GM21447 (cell line): ENCODE results near the gene OR4E1.
"Not testable (repeated sequence)": the region's sequence is repeated elsewhere in the genome, so short reads cannot be mapped to it uniquely, and the experiment has no call there.

ENCODE experiments used
- ATAC-seq: cut with Tn5 transposase; IDR thresholded peaks from one replicate; pipeline ENCODE4 v1.9.1; 2021; ENCODE audit not compliant: unreplicated experiment

The OR4E1 gene

GRCh38 chr14:21673718-21674117, at the start of gene OR4E1:
Gene OR4E1, minus strand, starts transcription at chr14:21673818. Its CDS starts 2,883 bp downstream, at chr14:21670935.
- ATAC-seq = no peak

GRCh38 chr14:21721504-21721903, 47.9 kb upstream of the OR4E1 start:
- no peak for ATAC-seq

GRCh38 chr14:21719841-21720240, 46.2 kb upstream of the OR4E1 start:
- ATAC-seq = no peak

GRCh38 chr14:21714318-21714929, 40.8 kb upstream of the OR4E1 start:
- no peak for ATAC-seq

GRCh38 chr14:21712036-21712435, 38.4 kb upstream of the OR4E1 start:
- ATAC-seq = no peak

GRCh38 chr14:21711360-21711961, 37.8 kb upstream of the OR4E1 start:
- no peak for ATAC-seq

- ATAC-seq = no peak
These were observed 30.7 kb upstream of the OR4E1 start for GRCh38 chr14:21704338-21704737.

GRCh38 chr14:21703357-21704326, 30.0 kb upstream of the OR4E1 start:
- no peak for ATAC-seq

GRCh38 chr14:21702316-21702715, 28.7 kb upstream of the OR4E1 start:
- ATAC-seq = no peak

- no peak for ATAC-seq
These were observed 25.9 kb upstream of the OR4E1 start for GRCh38 chr14:21699551-21699950.

- ATAC-seq = not testable (repeated sequence)
These were observed 24.9 kb upstream of the OR4E1 start for GRCh38 chr14:21698538-21698937.

GRCh38 chr14:21697662-21698061, 24.0 kb upstream of the OR4E1 start:
- ATAC-seq = not testable (repeated sequence)

- ATAC-seq = no peak
These were observed 20.8 kb upstream of the OR4E1 start for GRCh38 chr14:21694425-21694824.

- no peak for ATAC-seq
These were observed 12.8 kb upstream of the OR4E1 start for GRCh38 chr14:21686468-21686867.

GRCh38 chr14:21680072-21680471, 6.5 kb upstream of the OR4E1 start:
- ATAC-seq = no peak

- ATAC-seq = no peak
These were observed 1.9 kb upstream of the OR4E1 start for GRCh38 chr14:21675566-21675965.

- no peak for ATAC-seq
These were observed 1.5 kb downstream of the OR4E1 start for GRCh38 chr14:21672116-21672515.

GRCh38 chr14:21671371-21671770, 2.2 kb downstream of the OR4E1 start:
- ATAC-seq = no peak

GRCh38 chr14:21669284-21669683, 4.3 kb downstream of the OR4E1 start:
- no peak for ATAC-seq

- ATAC-seq = no peak
These were observed 5.2 kb downstream of the OR4E1 start for GRCh38 chr14:21668377-21668776.

GRCh38 chr14:21656980-21657379, 16.6 kb downstream of the OR4E1 start:
- ATAC-seq = no peak

GRCh38 chr14:21654215-21654614, 19.4 kb downstream of the OR4E1 start:
- ATAC-seq = no peak
